ENCODE results near the gene GSN. TPM values are rescaled to one million over a fixed set of nuclear protein-coding genes. Genes with fewer than 3 reads are reported as not detected.

Gene GSN
- total and polyA plus RNA-seq, 2 of the 8 experiments (the other 6 are each of a cell fraction or from before 2014, with no cell fraction given) = 52.3 to 94.5 TPM

DNA sequence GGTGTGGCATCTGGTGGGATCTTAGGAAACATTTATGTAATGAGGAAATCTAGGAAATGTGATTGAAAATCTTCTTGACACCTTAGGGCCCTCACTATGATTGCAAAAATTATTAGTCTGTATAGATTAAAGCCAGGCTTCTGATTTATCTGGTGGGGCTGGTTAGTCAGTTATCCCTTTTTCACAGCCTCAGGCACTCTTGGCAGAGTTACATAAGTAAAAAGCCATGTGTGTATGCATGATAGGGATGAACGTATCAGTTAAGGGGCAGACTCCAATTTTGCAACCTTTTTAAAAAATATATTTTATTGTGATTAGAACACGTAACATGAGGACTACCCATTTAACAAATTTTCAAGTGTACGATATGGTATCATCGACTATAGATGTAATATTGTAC lies 35.7 kb upstream of the GSN start:
- no peak for TF ChIP-seq POLR2AphosphoS5 (IDR thresholded peaks at IDR 0.05; ENCODE audit: low read depth, low read length)
- TF ChIP-seq YY1 (IDR thresholded peaks at IDR 0.05; ENCODE audit: low read depth, low read length) = no peak
- no peak for TF ChIP-seq GABPA (IDR thresholded peaks at IDR 0.05; ENCODE audit: borderline replicate concordance, insufficient read depth, low read length)
- TF ChIP-seq, protein P1, sequence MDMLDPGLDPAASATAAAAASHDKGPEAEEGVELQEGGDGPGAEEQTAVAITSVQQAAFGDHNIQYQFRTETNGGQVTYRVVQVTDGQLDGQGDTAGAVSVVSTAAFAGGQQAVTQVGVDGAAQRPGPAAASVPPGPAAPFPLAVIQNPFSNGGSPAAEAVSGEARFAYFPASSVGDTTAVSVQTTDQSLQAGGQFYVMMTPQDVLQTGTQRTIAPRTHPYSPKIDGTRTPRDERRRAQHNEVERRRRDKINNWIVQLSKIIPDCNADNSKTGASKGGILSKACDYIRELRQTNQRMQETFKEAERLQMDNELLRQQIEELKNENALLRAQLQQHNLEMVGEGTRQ (IDR thresholded peaks at IDR 0.05; ENCODE audit: low read length) = no peak
- TF ChIP-seq, protein P2, sequence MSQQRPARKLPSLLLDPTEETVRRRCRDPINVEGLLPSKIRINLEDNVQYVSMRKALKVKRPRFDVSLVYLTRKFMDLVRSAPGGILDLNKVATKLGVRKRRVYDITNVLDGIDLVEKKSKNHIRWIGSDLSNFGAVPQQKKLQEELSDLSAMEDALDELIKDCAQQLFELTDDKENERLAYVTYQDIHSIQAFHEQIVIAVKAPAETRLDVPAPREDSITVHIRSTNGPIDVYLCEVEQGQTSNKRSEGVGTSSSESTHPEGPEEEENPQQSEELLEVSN (IDR thresholded peaks at IDR 0.05) = no peak
- no peak for TF ChIP-seq CEBPB (IDR thresholded peaks at IDR 0.05; ENCODE audit: low read depth, low read length)
- no peak for TF ChIP-seq EGR1 (IDR thresholded peaks at IDR 0.05; ENCODE audit: borderline replicate concordance, low read depth, low read length)
- no peak for TF ChIP-seq NRF1 (IDR thresholded peaks at IDR 0.05; ENCODE audit: low read depth, low read length)
- TF ChIP-seq EZH2 (IDR thresholded peaks at IDR 0.05; ENCODE audit: low read depth, low read length, severe bottlenecking) = no peak
- no peak for TF ChIP-seq ZNF274 (IDR thresholded peaks at IDR 0.05; ENCODE audit: borderline replicate concordance, extremely low read depth, low read length)
- TF ChIP-seq GTF2F1 (IDR thresholded peaks at IDR 0.05; ENCODE audit: borderline replicate concordance, low read depth, low read length) = no peak
- no peak for TF ChIP-seq SUZ12 (IDR thresholded peaks at IDR 0.05; ENCODE audit: low read length)
- Histone ChIP-seq H4K20me1 (replicated peaks in 1 of 2; ENCODE audit: control insufficient read depth in 1 of 2, insufficient read depth in 2 of 2, low read length in 2 of 2) (no peaks in the 10 kb centered on the region), H3K36me3 (ENCODE audit: control insufficient read depth in 2 of 4, insufficient read depth in 4 of 4, low read length in 3 of 4) (no peaks in the 10 kb centered on the region), H2BK120ac (replicated peaks; ENCODE audit: low read depth, low read length) (no peak overlapping the region), H3K4ac (replicated peaks; ENCODE audit: insufficient read length, low read depth, low read length) (no peak overlapping the region), H3K23ac (ENCODE audit: insufficient read length) (no peak overlapping the region), H3K27ac (ENCODE audit: low read depth, low read length) (no peak overlapping the region), H3K23me2 (ENCODE audit: low read depth, low read length) (no peaks in the 10 kb centered on the region), H3K4me2 (ENCODE audit: insufficient read depth in 1 of 2, low read depth in 2 of 2, low read length in 2 of 2) (no peak overlapping the region), H3K4me3 (ENCODE audit: extremely low read depth in 1 of 4, insufficient read depth in 2 of 4, low read depth in 3 of 4, low read length in 4 of 4) (no peak overlapping the region), H2AK5ac (ENCODE audit: low read depth, low read length) (no peak overlapping the region), H4K91ac (replicated peaks; ENCODE audit: insufficient read length, low read length) (no peak overlapping the region), H3K79me1 (ENCODE audit: low read depth, low read length) (no peaks in the 10 kb centered on the region), H4K5ac (ENCODE audit: insufficient read length, low read depth, low read length) (no peak overlapping the region), H3K27me3 (replicated peaks in 1 of 4; ENCODE audit: control insufficient read depth in 3 of 4, extremely low read depth in 1 of 4, insufficient read depth in 3 of 4, low read length in 3 of 4) (peaks cover 0 to 2% (median 0%) of the 10 kb centered on the region in 4 experiments; a peak in 3 of 7 replicates), H2BK20ac (ENCODE audit: low read length) (no peak overlapping the region), H3K56ac (replicated peaks; ENCODE audit: insufficient read length, low read depth, low read length) (no peak overlapping the region), H3K4me1 (replicated peaks in 1 of 4; ENCODE audit: control insufficient read depth in 3 of 4, insufficient read depth in 4 of 4, low read length in 3 of 4) (peaks cover 0 to 3% (median 0%) of the 10 kb centered on the region in 4 experiments; a peak in 1 of 7 replicates), H3K18ac (ENCODE audit: extremely low read depth, low read length) (no peak overlapping the region), H2BK5ac (ENCODE audit: low read depth, low read length) (no peak overlapping the region), H4K8ac (ENCODE audit: extremely low read depth, insufficient read depth, low read length) (no peak overlapping the region), H3K14ac (ENCODE audit: insufficient read length) (no peak overlapping the region), H3K9ac (replicated peaks in 1 of 4; ENCODE audit: extremely low read depth in 1 of 4, low read depth in 3 of 4, low read length in 3 of 4) (no peak overlapping the region), H3K79me2 (ENCODE audit: control insufficient read depth in 1 of 2, insufficient read depth in 2 of 2, low read length in 2 of 2) (no peaks in the 10 kb centered on the region), H2BK15ac (ENCODE audit: low read length) (no peak overlapping the region), H2AFZ (ENCODE audit: low read length) (no peak overlapping the region), H3K9me3 (ENCODE audit: insufficient read depth in 2 of 2, low read depth in 1 of 2, low read length in 1 of 2) (no peaks in the 10 kb centered on the region), H2BK12ac (ENCODE audit: low read depth, low read length) (no peak overlapping the region)
- DNase-seq (ENCODE audit: low read depth in 1 of 2, low spot score in 2 of 2) (no peak), FAIRE-seq (no peak)
- ChIA-PET CTCF (ENCODE audit: partially characterized antibody) (interaction anchor here (1.1 to 3.1 kb wide), 5 partner anchors 10 to 45 kb away, joined by 3 to 17 read pairs (median 3); no protein-coding TSS in a partner anchor), POLR2A (ENCODE audit: partially characterized antibody) (no interaction called here)
- WGBS, 2 experiments (ENCODE audit: extremely low coverage in 1 of 2, insufficient coverage in 1 of 2, insufficient read length in 1 of 2, insufficient replicate concordance in 2 of 2, low coverage in 1 of 2, low lambda C conversion rate in 2 of 2, missing lambda C conversion rate in 1 of 2) = 86% methylated on average over 4 of the region's 4 CpGs; no CpG with 5 or more reads in 1 of the 2 experiments

All from H1 (cell line).